Embryonic facial prominence (tissue), 1 donor: ENCODE data around the gene HAGH.

Source experiments
- DNase-seq: peaks from one replicate; pipeline ENCODE4 v3.0.0-alpha.2; 2016; ENCODE audit errors: extremely low spot score

HAGH gene

DNA sequence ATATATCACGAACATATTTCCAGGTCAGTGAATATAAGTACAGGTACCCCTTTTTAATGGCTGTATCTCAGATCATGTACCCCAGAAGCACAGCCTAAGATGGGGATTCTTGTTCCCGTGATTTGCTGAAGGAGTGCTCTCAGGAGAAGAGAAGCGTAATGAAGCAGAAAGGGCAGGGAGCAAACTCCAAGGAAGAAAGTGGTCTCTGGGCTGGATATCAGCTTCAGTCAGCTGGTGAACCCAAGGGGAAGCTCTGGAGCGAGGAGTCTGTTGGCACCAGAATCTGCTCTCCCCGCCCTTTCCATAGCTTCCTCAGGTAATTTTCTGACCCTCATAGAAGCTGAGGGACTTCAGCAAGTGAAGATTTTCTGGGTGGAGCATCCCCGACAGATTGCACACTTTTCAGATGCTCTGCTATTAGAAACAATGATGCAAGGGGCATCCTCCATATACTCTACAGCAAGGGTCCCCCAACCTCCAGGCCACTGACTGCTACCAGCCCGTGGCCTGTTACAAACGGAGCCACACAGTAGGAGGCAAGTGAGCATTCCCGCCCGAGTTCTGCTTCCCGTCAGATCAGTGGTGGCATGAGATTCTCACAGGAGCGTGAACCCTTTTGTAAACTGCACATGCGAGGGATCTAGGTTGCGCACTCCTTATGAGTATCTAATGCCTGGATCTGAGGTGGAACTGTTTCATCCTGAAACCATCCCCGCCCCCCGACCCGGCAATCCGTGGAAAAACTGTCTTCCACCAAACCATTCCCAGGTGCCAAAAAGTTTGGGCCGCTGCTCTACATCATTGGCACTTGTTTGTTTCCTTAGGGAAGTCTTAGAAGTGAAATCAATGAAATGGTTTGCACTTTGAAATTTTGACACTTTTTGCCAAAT lies 4.8 kb upstream of the HAGH start:
- no peak for DNase-seq

GRCh38 chr16:1830213-1830612 lies 3.6 kb upstream of the HAGH start:
- no peak for DNase-seq

DNA sequence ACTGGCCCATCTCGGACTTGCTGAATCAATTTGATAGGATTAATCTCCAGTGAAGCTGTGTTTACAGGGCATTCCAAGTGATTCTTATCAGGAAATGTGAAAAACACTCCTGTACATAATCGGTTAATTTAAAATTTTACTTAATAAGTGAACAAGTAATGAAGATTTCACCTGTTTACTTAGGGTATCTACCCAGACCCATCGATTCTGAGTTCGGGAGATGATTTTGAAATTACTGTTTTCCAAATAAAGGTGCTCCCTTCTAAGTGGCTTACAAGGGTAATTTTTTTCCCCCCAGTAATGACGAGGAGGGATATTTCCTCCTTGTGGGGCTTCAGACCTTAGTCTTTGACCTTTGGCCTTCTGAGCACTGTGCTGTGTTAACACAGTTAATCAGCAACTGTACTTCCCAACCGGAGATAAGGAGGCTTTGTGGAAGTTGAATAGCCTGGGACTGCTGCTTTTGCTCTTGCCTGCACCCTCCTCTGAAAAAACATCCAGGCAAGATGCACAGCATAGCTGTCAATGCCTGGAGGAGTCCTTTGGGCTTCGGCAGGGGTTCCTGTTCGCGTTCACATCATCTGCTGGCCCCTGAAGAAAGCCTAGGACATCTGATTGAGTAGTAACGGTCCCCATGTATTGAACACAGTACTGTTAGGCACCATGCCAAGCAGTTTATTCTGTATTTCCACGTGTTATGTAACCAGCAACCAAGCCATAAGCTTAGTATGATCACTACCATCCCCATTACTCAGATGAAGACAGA lies 2.2 kb upstream of the HAGH start:
- no peak for DNase-seq

GRCh38 chr16:1825864-1826690 lies 548 bp downstream of the HAGH start:
- DNase-seq, result no peak

DNA sequence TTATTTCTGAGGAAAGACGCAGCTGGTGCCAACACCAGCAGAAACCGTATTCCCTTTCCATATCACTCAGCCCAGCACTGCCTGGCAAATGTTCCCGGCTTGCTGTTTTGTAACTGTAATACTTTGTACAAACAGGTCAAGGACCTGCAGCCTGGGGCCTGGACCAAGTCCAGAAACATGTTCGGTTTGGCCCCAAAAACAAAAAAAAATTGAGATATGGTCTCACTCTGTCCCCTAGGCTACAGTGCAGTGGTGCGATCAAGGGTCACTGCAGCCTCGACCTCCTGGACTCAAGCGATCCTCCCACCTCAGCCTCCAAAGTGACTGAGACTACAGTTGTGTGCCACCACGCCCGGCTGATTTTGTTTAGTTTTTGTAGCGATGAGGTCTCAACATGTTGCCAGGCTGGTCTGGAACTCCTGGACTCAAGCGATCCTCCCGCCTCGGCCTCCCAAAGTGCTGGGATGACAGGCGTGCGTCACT lies 1.2 kb downstream of the HAGH start:
- no peak for DNase-seq

DNA sequence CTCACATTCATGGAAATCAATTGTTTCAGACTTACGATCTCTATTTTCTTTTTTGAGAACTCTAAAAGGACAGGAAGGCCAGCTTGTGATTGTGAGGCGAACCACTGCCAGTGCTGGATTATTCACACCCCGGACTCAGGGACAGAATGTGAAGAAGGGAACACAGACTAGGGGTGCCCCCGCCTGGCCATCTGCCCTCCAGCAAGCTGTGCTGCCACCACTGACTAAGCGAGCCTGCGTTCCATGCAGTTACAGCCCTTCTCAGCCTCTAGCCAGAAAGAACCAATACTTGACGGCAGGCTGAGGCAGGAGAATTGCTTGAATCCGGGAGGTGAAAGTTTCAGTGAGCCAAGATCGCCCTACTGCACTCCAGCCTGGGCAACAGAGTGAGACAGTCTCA lies 2.8 kb downstream of the HAGH start:
- no peak for DNase-seq

DNA sequence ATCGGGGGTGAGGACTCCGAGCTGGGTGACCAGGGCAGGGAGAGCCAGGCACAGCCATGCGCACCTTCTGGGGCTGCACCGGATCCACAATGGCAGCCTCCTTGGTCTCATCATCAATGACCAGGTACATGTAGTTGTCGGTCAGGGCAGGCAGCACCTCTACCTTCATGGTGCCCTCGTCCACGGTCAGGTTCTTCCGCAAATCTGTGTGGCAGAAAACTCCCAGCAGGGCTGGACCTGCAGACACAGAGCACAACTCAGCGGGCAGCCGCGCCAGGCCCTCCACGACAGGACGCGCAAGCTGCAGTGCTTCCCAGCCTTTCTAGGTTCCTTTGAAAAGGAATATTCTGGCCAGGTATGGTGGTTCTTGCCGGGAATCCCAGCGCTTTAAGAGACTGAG lies 3.8 kb downstream of the HAGH start:
- DNase-seq, result no peak

DNA sequence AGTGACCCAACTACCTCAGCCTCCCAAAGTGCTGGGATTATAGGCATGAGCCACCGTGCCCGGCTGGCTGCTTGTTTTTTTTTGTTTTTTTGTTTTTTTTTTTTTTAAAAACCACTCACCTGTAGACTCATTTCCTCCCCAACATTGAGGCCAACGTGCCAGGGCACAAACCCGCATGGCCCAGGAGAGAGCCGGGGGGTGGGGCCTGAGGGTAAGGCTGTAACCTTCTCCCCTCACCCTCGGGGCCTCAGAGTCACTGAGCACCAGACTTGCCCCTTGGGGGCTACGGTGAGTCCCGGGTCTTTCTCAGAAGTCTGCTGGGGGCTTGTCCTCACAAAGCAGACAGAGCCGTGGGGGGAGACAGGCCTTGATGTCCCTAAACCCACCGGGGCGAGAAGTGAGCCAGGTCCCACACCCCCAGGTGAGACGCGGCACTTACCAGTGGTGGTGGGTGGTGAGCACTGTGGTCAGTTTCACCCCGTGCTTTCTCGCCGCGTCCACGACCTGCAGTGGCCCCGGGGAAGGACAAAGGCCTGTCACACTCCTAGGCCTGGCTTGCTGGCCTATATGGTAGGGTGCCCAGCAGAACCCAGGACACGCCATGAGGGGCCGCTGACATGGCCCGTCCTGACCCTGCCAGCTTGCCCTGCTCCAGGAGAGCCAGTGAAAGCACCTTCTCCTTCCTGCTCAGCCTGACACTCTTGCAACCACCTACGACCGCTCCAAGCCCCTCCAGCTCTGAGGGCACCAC lies 4.6 kb downstream of the HAGH start:
- DNase-seq, result no peak

DNA sequence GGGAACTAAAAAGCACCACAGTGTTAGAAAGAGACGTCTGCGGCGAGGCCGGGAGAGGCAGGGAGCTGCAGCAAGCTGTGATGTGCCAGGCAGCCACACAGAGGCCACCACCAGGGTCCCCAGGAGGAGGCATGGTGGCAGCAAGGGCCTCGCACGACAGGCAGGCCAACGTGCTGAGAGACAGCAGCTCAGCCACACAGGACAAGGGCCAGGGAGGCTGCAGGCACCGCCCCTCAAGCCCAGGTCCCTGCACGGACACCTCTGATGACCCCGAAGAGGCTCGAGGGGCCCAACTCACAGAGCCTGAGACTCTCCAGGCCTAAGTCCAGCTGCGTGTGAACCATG lies 5.7 kb downstream of the HAGH start:
- no peak for DNase-seq

DNA sequence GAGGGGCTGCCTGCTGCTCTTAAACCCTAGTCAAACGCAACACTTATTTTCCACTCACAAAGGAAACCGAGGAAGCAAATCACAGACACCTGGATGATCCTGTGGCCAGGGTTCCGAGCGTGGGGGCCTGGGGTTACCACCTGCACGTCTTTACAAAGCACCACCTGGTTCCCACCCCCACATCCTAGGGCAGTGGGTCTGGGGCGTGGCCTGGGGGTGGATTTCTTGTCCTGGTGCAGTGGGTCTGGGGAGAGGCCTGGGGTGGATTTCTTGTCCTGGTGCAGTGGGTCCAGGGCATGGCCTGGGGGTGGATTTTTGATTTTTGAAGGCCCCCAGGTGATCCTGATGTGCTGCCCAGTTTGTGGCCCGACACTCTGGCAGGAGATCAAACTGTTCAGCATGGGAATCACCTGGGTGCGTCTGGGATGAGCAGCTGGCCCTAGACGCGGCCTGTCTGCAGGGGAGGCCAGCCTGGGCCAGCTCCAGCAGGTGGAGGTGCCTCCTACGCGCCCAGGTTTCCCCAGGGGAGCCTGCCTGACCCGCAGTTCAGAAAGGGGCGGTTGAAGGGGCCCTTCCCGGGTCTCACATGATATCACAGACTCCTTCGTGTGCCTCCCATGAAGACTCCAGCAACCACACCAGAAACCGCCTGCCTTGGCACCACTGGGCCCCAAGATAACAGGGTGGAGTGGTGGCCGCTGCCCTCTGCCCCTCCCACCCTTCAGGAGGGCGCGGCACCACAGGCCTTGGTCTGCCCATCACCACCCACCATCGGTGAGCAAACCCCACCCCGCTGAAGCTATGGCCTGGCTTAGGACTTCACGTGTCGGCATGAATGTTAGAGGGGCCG lies 6.3 kb downstream of the HAGH start:
- no peak for DNase-seq

- DNase-seq, result no peak
Observed at GRCh38 chr16:1819611-1820010, 7.0 kb downstream of the HAGH start.

DNA sequence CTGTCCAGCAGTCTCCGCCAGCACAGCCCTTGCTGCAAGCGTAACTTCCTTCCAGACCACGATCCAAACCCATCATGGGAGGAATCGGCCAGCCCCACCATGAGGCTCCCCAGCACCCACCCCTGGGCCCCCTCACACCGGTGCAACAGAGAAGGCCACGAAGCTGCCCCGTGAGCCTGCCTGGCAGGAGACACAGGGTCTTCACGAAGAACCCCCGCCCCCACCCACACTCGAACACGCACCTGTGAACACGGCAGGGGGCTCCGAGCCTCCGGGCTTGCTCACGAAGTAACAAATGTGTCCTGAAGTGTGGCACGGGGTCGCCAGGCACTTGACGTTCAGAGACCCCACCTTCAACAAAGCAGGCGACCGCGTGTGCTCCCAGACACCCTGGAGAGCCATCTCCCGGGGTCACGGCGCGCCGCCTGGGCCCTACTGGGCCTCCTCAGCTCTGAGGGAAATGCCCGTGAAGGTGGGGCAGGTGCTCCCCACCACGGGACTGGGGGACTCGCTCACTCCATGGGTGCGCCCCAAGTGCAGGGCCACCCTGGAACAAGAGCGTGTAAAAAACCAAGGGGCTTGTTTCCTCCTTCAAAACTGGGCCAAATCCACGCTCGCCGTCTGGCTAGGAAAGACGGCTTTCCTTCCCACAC lies 7.6 kb downstream of the HAGH start:
- no peak for DNase-seq

DNA sequence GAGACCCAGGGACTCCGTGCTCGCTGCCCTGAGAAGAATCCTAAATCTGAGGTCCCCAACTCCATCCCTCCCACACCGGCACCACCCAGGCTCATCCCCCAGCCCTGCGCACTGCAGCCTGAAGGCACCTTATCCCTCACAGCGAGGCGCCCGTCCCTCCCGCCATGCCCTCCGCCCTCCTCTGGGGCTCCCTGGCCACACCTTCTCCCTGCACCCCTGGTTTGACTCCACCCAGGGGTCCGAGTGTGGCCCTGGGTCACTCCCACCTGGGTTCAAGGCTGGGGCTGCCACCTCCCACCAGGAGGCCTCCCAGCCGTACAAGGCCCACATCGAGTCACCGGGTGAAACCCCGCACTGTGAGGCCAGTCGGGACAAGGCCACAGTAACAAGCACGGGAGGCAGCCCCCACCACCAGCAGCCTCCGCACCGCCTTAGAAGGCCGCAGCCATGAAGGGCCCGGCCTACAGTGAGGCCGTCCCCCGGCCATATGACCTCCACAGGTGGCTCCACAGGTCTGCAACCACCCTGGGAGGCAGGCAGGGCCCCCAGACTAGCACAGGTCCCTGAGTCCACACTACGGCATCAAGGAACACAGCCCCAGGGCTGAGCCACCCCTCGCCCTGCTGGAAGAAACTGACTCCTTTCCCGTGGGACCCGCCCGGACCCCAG lies 8.3 kb downstream of the HAGH start:
- no peak for DNase-seq

DNA sequence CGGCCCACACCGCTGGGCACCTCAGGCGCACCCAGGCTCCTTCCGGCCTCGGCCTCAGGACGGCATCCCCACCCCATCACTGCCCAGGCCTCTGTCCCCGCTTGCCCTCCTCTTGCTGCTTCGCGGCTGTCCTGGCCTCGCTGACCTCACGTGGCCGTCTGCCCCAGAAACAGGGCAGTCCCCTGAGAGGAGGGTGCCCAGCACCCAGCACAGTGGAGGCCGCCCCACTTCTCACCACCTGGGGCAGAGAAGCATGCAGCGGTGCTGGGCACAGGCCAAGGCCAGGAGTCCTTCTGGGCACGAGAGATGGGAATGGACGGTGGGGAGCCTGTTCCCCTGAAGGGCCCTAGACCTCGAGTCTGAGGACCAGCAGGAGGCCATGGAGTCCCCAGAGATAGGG lies 8.9 kb downstream of the HAGH start:
- DNase-seq, result no peak

DNA sequence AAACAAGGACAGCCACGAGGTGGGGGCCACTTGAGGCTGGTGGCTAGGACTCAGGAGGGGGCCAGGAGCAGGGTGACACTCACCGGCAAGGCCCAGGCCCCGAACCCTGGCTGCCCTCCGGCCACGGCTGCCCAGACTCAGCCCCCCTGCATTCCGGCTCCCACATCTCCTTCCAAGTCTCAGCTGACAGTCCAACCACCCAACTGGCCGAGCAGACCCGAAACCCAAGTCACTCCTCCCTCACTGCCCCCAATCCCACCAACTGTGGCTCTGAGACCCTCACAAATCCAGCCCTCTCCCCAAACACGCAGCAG lies 9.4 kb downstream of the HAGH start:
- no peak for DNase-seq

- no peak for DNase-seq
Observed at GRCh38 chr16:1816396-1817275, 10.0 kb downstream of the HAGH start.

DNA sequence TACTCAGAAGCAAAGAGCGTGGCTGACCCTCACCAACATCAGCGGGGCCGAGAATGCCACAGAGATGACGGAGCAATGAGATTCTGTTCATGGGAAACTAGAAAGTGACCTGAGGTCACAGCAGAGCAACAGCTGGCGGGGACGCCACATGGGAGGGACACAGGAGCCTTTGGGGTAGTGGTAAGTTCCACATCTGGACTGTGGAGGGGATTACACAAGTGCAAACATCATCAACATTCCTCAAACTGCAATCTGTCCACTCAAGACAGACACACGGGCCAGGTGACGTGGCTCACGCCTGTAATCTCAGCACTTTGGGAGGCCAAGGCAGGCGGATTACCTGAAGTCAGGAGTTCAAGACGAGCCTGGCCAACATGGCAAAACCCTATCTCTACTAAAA lies 11.2 kb downstream of the HAGH start:
- no peak for DNase-seq

DNA sequence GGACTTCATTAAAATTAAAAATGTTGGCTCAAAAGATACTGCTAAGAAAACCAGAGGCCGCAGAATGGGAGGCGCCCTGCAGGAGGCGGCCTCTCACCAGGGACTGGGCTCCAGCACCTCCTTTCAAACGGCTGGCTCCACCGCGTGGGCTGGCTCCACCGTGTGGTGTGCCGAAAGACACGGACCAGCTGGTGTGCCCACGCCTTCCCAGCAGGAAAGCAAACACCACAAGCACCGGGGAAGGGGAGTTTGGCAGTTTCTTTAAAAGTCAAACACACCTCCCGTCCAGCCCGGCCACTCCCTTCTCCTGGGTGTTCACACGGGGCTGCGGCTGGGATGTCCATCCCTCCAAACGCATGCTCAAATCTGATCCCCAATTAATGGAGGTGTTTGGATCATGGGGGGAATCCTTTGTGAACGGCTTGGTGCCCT lies 13.9 kb downstream of the HAGH start:
- DNase-seq, result no peak

DNA sequence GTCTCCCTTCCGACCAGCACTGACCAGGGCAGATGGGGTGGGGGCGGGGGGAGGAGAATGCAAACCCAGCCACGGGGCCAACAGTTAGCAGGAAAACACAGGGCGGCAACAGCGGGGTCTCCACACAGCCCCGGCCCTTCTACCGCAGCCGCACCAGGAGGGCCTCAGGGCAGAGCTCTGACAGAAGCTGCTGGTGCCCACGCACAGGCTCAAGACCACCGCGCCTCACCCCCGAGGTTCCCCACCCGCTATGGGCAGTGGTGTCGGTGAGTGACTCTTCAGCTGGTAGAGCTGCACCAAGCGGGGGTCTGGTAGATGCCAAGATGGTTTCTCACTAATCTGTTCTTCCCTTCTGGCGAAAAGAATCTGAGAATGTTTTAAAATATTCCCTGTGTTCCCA lies 16.1 kb downstream of the HAGH start:
- DNase-seq, result no peak
